CD4-positive, alpha-beta T cell treated with Interleukin-6 for 4 hours (primary cell): ENCODE measurements around the gene MRPL52.
"Not testable (repeated sequence)": the region's sequence is repeated elsewhere in the genome, so short reads cannot be mapped to it uniquely, and the experiment has no call there.

Source experiments
- DNase-seq: peaks from one replicate; pipeline ENCODE4 v3.0.0-alpha.2; 2020; ENCODE audit warnings: mixed read lengths

The MRPL52 gene

GRCh38 chr14:22860377-22860776, 30.7 kb downstream of the MRPL52 start:
- DNase-seq: not testable (repeated sequence)

- no peak for DNase-seq
Measured at GRCh38 chr14:22861651-22862050, 32.0 kb downstream of the MRPL52 start.

- DNase-seq: no peak
Measured at GRCh38 chr14:22864979-22865378, 35.3 kb downstream of the MRPL52 start.

- peak; percentile 27 for DNase-seq
Measured at GRCh38 chr14:22865424-22866405, 36.0 kb downstream of the MRPL52 start.

DNA sequence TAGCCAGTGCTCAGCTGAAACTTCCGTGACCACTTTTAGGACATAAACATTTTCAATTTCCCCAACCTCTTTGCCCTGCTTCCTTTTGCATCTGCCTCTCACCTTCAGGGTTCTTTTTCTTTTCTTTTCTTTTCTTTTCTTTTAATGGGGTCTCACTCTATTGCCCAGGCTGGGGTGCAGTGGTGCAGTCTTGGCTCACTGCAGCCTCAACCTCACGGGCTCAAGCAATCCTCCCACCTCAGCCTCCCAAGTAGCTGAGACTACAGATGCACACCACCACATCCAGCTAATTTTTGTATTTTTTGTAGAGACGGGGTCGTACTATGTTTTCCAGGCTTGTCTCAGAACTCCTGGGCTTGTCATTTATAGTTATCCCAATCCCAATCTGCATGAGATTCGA, 37.2 kb downstream of the MRPL52 start:
- no peak for DNase-seq

- no peak for DNase-seq
Measured at GRCh38 chr14:22870811-22871223, 41.1 kb downstream of the MRPL52 start.

DNA sequence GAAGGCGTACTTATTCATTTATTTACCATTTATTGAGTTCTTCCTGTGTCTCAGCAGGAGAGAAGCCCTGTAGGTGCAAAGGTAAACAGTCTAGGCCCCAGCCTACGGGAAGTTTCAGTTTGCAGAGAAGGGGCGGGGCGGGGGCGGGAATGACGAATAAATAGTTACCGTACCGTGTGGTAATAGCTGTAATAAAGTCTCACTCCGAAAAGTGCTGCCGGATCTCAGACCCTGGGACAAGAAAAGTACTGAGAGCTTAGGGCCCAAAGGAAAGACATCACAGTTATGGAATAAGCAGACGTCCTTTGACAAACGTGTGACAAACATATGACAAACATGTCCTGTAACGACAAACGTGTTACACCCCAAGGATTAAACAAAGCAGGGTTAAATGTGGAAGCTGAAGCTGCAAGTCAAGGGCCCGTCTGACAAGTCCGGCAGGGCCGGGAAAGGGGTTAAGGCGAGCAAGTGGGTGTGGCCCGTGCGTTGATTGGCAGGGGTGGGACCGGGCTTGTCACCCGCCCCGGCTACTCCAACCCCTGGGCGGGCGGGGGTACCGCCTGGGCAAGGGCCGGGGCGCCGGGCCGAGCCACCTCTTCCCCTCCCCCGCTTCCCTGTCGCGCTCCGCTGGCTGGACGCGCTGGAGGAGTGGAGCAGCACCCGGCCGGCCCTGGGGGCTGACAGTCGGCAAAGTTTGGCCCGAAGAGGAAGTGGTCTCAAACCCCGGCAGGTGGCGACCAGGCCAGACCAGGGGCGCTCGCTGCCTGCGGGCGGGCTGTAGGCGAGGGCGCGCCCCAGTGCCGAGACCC, 41.7 kb downstream of the MRPL52 start, which contains the start of gene LRP10:
Gene LRP10 (plus strand): TSS at position 517 of the 809 bp plus-strand sequence. CDS start 564 bp downstream, outside the sequence.
- DNase-seq: peak; percentile 90

GRCh38 chr14:22872033-22872832, 42.5 kb downstream of the MRPL52 start:
- peak; percentile 82 for DNase-seq

DNA sequence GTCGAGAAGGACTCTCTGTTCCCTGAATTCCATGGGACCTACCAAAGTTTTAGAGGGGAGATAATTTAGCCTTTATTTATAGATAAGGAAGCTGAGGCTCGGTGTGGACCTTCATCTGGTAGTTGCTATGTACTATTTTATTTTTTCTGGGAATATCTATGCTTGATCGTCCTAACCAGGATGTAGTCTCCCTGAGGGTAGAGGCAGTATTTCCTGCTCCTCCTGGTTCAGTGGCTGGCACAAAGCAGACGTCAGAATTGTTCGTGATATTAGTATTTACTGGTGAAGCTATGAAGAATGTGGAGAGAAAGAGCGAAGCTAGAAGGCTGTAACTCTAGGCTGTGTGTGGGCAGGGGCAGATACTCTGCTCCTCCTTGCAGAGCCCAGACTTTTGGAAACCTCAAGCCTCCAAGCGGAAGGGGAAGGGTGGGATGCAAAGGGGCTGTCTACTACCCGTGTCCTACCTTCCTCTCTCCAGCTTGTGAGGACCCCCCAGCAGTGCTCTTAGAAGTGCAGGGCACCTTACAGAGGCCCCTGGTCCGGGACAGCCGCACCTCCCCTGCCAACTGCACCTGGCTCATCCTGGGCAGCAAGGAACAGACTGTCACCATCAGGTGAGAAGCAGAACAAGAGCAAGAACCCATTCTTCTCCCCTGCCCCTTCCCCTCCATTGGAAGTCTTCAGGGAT, 43.3 kb downstream of the MRPL52 start:
- DNase-seq: no peak

DNA sequence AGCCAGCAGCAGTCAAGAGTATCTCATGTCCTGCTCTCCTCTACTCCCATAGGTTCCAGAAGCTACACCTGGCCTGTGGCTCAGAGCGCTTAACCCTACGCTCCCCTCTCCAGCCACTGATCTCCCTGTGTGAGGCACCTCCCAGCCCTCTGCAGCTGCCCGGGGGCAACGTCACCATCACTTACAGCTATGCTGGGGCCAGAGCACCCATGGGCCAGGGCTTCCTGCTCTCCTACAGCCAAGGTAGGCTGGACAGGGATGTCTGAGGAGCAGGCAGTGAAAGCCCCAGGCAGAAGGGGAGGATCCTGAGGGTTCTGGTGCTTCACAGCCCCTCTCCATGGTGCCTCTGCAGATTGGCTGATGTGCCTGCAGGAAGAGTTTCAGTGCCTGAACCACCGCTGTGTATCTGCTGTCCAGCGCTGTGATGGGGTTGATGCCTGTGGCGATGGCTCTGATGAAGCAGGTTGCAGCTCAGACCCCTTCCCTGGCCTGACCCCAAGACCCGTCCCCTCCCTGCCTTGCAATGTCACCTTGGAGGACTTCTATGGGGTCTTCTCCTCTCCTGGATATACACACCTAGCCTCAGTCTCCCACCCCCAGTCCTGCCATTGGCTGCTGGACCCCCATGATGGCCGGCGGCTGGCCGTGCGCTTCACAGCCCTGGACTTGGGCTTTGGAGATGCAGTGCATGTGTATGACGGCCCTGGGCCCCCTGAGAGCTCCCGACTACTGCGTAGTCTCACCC, 45.5 kb downstream of the MRPL52 start:
- no peak for DNase-seq

GRCh38 chr14:22875748-22876319, 46.1 kb downstream of the MRPL52 start:
- no peak for DNase-seq

GRCh38 chr14:22877000-22877501, 47.4 kb downstream of the MRPL52 start:
- DNase-seq: no peak

- DNase-seq: no peak
Measured at GRCh38 chr14:22878271-22879246, 48.9 kb downstream of the MRPL52 start.

DNA sequence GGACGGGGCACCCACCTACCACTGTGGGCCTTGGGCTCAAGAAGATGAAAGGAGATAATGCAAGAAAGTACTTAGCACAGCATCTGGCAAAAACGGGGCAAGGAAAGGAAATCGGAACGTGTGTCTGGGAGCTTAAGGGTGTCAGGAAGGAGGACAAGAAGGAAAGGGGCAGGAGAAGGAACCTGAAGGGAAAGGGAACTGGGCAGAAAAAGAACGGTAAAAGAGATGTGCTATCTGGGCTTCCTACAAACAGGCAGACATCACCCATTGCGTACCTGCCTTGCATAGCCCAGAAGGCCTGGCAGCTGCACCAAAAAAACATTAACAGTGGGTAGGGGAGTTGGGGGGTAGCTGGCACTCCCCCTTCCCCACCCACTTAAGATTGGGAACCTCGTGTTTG, 52.4 kb downstream of the MRPL52 start:
- no peak for DNase-seq

DNA sequence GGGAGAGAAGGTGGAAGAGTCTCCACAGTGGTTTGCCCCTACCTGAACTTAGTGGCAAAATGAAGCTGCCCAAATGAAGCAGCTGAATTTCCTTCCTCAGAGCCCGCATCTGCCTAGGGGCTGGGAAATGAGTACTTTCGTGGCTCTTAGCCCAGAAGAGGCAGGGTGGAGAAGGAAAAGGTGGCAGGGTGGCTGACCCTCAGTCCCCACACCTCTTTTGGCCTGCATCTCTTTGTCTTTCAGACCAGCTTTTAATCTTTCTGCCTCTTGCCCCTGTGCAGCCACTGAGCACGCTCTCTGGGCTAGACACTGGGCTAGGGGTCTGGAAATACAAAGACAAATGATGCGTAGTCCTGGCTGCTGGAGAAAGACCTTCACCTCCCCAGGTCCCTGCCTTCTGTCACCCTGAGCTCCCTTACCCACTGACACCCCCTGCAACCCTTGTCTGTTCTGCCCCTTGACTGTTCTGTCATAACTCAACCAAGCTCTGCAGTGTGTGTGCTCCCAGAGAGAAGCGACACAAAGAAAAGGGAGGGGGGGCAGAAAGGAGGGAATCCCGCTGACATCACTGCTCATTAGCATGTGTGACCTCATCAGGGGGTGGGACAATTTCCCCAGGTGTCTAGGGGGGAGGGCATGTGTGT, 53.0 kb downstream of the MRPL52 start:
- DNase-seq: peak; percentile 63

DNA sequence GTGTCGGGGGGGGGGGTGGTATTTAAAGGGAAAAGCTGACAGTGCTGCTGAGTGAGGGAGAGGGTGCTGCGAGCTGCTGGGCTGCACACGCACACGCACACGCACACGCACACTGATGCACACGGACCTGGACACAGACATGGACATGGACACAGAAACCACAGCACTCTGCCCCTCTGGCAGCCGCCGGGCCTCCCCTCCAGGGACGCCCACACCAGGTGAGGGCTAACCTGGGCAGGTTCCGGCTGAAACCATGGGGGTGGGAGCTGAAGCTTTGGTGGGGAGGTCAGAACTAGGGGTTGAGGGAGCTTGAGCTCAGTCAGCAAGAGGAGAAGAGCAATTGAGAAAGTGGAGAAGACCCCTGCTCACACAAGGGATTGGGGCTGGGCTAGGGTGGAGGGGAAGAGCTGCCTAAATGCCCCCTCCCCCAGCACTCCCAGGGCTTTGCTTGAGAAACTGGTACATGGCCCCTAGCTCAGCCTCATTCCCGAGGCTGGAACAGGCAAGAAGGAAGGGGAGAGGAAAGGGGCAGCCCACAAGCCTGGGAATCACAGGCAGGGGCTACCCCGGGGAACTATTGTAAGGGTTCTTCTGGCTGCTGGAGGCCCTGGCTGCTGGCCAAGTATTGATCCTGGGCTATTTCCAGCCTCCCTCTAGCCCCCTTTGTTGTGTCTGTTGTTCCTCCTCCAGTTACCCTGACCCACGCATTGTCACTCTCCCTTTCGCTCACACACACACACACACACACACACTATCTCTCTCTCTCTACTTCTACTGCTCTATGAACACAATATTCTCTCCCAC, 53.7 kb downstream of the MRPL52 start, which contains the start of gene REM2:
Gene REM2 (plus strand): TSS at position 50 of the 804 bp plus-strand sequence. CDS start 66 bp downstream, at position 116.
- no peak for DNase-seq

DNA sequence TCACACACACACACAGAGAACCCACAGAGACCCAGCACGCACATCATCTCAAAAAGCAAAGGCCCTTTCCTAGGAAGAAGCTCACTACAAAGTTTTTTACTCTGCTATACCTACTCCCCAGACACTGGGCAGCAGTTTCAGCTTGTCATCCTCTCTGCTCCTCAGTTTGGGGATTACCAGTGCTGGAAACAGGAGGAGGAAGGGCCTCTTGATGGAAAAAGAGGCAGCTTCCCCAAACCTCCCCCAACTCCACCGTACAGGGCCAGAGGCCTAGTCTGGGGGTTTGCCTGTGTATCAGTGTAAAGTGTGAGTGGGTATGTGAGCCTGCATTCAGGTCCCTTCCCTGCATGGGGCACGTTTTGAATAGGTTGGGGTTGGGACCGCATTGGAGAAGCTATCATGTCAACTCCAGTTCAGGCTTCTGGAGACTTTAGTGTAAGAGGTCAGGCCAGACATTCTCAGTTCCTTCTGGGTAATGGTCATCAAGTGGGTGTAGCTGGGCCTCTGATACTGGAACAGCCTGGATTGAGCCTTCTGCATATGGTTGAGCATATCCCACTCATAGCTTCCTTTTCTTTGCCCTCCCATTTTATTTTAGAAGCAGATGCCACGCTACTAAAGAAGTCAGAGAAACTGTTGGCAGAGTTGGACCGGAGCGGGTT, 54.5 kb downstream of the MRPL52 start:
- DNase-seq: no peak
